HepG2 (cell line): ENCODE measurements around the gene SCN7A. TPM values are rescaled to one million over a fixed set of nuclear protein-coding genes. Genes with fewer than 3 reads are reported as not detected.

Experiments
- ATAC-seq: fragments of 200-7000 bp; cut with Tn5 transposase; 3 replicates; pipeline ENCODE4 v1.9.1; 2020; ENCODE audit warnings: mild to moderate bottlenecking, moderate library complexity
- BruUV-seq: library from RNA; stranded (reverse); fragments of 400-500 nt; replicated peaks from 2 replicates; lab custom pipeline; 2021; lab: Mats Ljungman, UMichigan
- CTCF ChIA-PET: fragments of 300-600 bp; formaldehyde crosslinking; extraction: SDS; loops from one replicate; lab custom pipeline; 2021; ENCODE audit warnings: low total read pairs, inconsistent platforms, low intra/inter-chr PET ratio; lab: Yijun Ruan, JAX
- POLR2A ChIA-PET: fragments of 350-600 bp; sonication (Branson Sonifier 250); formaldehyde crosslinking; loops from one replicate; lab custom pipeline; 2020; ENCODE audit warnings: antibody characterized with exemption, inconsistent platforms; lab: Yijun Ruan, JAX
- DNase-seq: peaks from one replicate; pipeline ENCODE4 v3.0.0-alpha.2; 2015; ENCODE audit warnings: low spot score
- FAIRE-seq: peaks from 3 replicates; lab custom pipeline; 2011; peaks lifted over from hg19 to GRCh38; lab: Jason Lieb, UNC
- H2AFZ ChIP-seq: one replicate; pipeline ENCODE4 v1.6.1; 2011; ENCODE audit warnings: low read length, inconsistent platforms
- H3K27ac ChIP-seq: fragments of 300-600 bp; 3 replicates; pipeline ENCODE4 v1.8.0; 2011; ENCODE audit warnings: mixed run types, mild to moderate bottlenecking, mixed read lengths, low read length, inconsistent platforms; ENCODE audit not compliant: insufficient read depth; ENCODE audit errors: extremely low read length
- H3K27me3 ChIP-seq, 2 experiments: fragments of 200-600 bp in 1 of 2; 2 replicates in 1 of 2; 3 replicates in 1 of 2; pipeline versions ENCODE4 v1.6.0 to v1.8.0; 2011; ENCODE audit warnings: low read length in 2 of 2, mild to moderate bottlenecking in 2 of 2, moderate library complexity in 2 of 2, inconsistent platforms in 1 of 2; ENCODE audit not compliant: insufficient read depth in 2 of 2, control insufficient read depth in 1 of 2
- H3K36me3 ChIP-seq, 2 experiments: fragments of 200-600 bp in 1 of 2; replicated peaks in 1 of 2; 2 replicates in 1 of 2; 3 replicates in 1 of 2; pipeline versions ENCODE4 v1.5.1 to v1.8.0; 2011; ENCODE audit warnings: low read length in 2 of 2, inconsistent platforms in 1 of 2; ENCODE audit not compliant: insufficient read depth in 2 of 2, control insufficient read depth in 1 of 2
- H3K4me1 ChIP-seq: 2 replicates; pipeline ENCODE4 v1.5.1; 2012; ENCODE audit warnings: low read length, inconsistent platforms; ENCODE audit not compliant: insufficient read depth
- H3K4me2 ChIP-seq: 2 replicates; pipeline ENCODE4 v1.6.0; 2011; ENCODE audit warnings: low read depth, low read length, inconsistent platforms
- H3K4me3 ChIP-seq, 3 experiments: fragments of 200-600 bp in 1 of 3; sonication (generic), shearing (Covaris generic) in 1 of 3; replicated peaks in 1 of 3; 2 replicates each; pipeline ENCODE4 v1.5.1; 2011 to 2016; ENCODE audit warnings: low read length in 3 of 3, inconsistent platforms in 2 of 3, low read depth in 2 of 3, mild to moderate bottlenecking in 2 of 3, control low read depth in 1 of 3, mixed read lengths in 1 of 3; ENCODE audit not compliant: insufficient read depth in 1 of 3
- H3K79me2 ChIP-seq: one replicate; pipeline ENCODE4 v1.6.1; 2011; ENCODE audit warnings: low read length, inconsistent platforms; ENCODE audit not compliant: insufficient read depth
- H3K9ac ChIP-seq: 2 replicates; pipeline ENCODE4 v1.6.0; 2011; ENCODE audit warnings: mild to moderate bottlenecking, low read depth, low read length, inconsistent platforms; ENCODE audit not compliant: insufficient read depth
- H3K9me3 ChIP-seq: 2 replicates; pipeline ENCODE4 v1.5.1; 2012; ENCODE audit warnings: mild to moderate bottlenecking, low read length
- H4K20me1 ChIP-seq: 2 replicates; pipeline ENCODE4 v1.6.0; 2011; ENCODE audit warnings: inconsistent platforms, mild to moderate bottlenecking, low read length, moderate library complexity; ENCODE audit not compliant: insufficient read depth
- ARID4A ChIP-seq: sonication (generic); formaldehyde crosslinking; IDR thresholded peaks from 2 replicates; pipeline ENCODE4 v1.5.0; 2020; ENCODE audit warnings: mild to moderate bottlenecking, missing genetic modification reagents, borderline replicate concordance
- CREB1 ChIP-seq, 2 experiments: fragments of 450-650 bp in 1 of 2; IDR thresholded peaks; 2 replicates each; pipeline ENCODE4 v1.6.1; 2016 to 2017; ENCODE audit warnings: control low read depth in 1 of 2, mild to moderate bottlenecking in 1 of 2, missing compliant biosample characterization in 1 of 2, missing genetic modification characterization in 1 of 2
- E2F1 ChIP-seq: sonication (generic); formaldehyde crosslinking; IDR thresholded peaks from 2 replicates; pipeline ENCODE4 v1.5.0; 2020; ENCODE audit warnings: missing genetic modification reagents
- HNF4A ChIP-seq: sonication (generic); formaldehyde crosslinking; IDR thresholded peaks from 2 replicates; pipeline ENCODE4 v1.4.0; 2020; ENCODE audit warnings: missing genetic modification reagents
- HNF4G ChIP-seq, 2 experiments: sonication (generic) in 1 of 2; formaldehyde crosslinking in 1 of 2; IDR thresholded peaks; 2 replicates each; pipeline versions ENCODE4 v1.4.0 to v1.6.1; 2011 to 2020; ENCODE audit warnings: borderline replicate concordance in 2 of 2, low read depth in 2 of 2, mild to moderate bottlenecking in 2 of 2, low read length in 1 of 2, missing genetic modification reagents in 1 of 2, moderate library complexity in 1 of 2
- LBX2 ChIP-seq: sonication (generic); formaldehyde crosslinking; IDR thresholded peaks from 2 replicates; pipeline ENCODE4 v1.5.0; 2020; ENCODE audit warnings: missing genetic modification reagents, mild to moderate bottlenecking, borderline replicate concordance
- POLR2AphosphoS2 ChIP-seq: IDR thresholded peaks from 2 replicates; pipeline ENCODE4 v1.6.1; 2011; ENCODE audit warnings: low read depth, low read length, improper control_type of control experiment
- RORA ChIP-seq: sonication (generic); formaldehyde crosslinking; IDR thresholded peaks from 2 replicates; pipeline ENCODE4 v1.5.0; 2020; ENCODE audit warnings: mild to moderate bottlenecking, missing genetic modification reagents, moderate library complexity
- SIN3B ChIP-seq: fragments of 150-350 bp; IDR thresholded peaks from 2 replicates; pipeline ENCODE4 v1.6.1; 2014; ENCODE audit warnings: low read length
- STAT6 ChIP-seq: sonication (generic); formaldehyde crosslinking; IDR thresholded peaks from 2 replicates; pipeline ENCODE4 v1.4.0; 2020; ENCODE audit warnings: missing genetic modification reagents, mild to moderate bottlenecking, borderline replicate concordance
- THAP7 ChIP-seq: sonication (generic); formaldehyde crosslinking; IDR thresholded peaks from 2 replicates; pipeline ENCODE4 v1.8.1; 2023; ENCODE audit warnings: mild to moderate bottlenecking, missing genetic modification reagents
- ZNF652 ChIP-seq: IDR thresholded peaks from 2 replicates; pipeline ENCODE4 v1.6.1; 2016; ENCODE audit warnings: low read depth, borderline replicate concordance
- WGBS: methylation state at CpG from one replicate; pipeline ENCODE4 v1.1.6; 2017; ENCODE audit warnings: low lambda C conversion rate; 5-methylcytosine and 5-hydroxymethylcytosine counted together
- in situ Hi-C: cut with HindIII; loops from 2 replicates; pipeline ENCODE4 v1.10.0; 2017; ENCODE audit warnings: low pct_unique_long_range_greater_than_20kb; ENCODE audit not compliant: extremely low pct_ligation_motif_present
- intact Hi-C: fragments of 100-400 bp; cut with micrococcal nuclease; formaldehyde crosslinking; loops from one replicate; pipeline ENCODE4 v1.10.0; 2022; ENCODE audit not compliant: unreplicated experiment
- polyA plus RNA-seq, 8 experiments: library from polyadenylated mRNA; depleted of rRNA in 3 of 8; stranded (reverse) in 7 of 8; unstranded in 1 of 8; fragments of >200 nt; fragmentation: Illumina TruSeq in 4 of 8; extraction: Trizol in 4 of 8; gene quantifications; 2 replicates each; pipeline versions ENCODE4 v1.2.1 to v1.2.3, GENCODE V29; 2011 to 2016; ENCODE audit warnings: low read depth in 4 of 8, missing spikeins in 1 of 8, mixed read lengths in 1 of 8; ENCODE audit not compliant: insufficient read depth in 1 of 8
- total RNA-seq, 5 experiments: library from RNA; depleted of rRNA; stranded (reverse); fragments of >200 nt; fragmentation: Illumina TruSeq; extraction: Trizol; gene quantifications; 2 replicates each; pipeline ENCODE4 v1.2.3, GENCODE V29; 2016; ENCODE audit warnings: low read depth in 1 of 5

Gene SCN7A
- total and polyA plus RNA-seq, 2 of the 13 experiments (the other 11 are each of a cell fraction or from before 2014, with no cell fraction given): 0.01 TPM; not detected in 1

- no peak overlapping the region for H3K4me2 ChIP-seq
- intact Hi-C loops (loop anchor here (1.0 kb wide), 5 partner anchors 11 to 155 kb away; no protein-coding TSS in a partner anchor), in situ Hi-C loops (no loop called here)
- no peaks in the 10 kb centered on the region for H3K27me3 ChIP-seq
- ATAC-seq: no peak; the same call in 2 of the 3 replicates
- TF ChIP-seq THAP7 (CRISPR knock-in tag): no peak
- no peak for TF ChIP-seq HNF4A (CRISPR knock-in tag)
- no peak for TF ChIP-seq CREB1 (IDR thresholded peaks at IDR 0.05)
- TF ChIP-seq CREB1 (CRISPR knock-in tag; IDR thresholded peaks at IDR 0.05): no peak
- no peak for TF ChIP-seq E2F1
- no peak for TF ChIP-seq LBX2
- 0 out of 2 replicates have a peak, but pooled peaks have one; percentile 20 for TF ChIP-seq POLR2AphosphoS2
- no peak for TF ChIP-seq ARID4A (CRISPR knock-in tag)
- no peak for TF ChIP-seq RORA (CRISPR knock-in tag)
- no peak for TF ChIP-seq ZNF652 (CRISPR knock-in tag)
- no peak for TF ChIP-seq SIN3B
- TF ChIP-seq HNF4G (IDR thresholded peaks at IDR 0.05; ENCODE audit: borderline replicate concordance, low read depth, low read length): no peak
- no peak for TF ChIP-seq HNF4G (CRISPR knock-in tag; IDR thresholded peaks at IDR 0.05; ENCODE audit: borderline replicate concordance, low read depth)
- peak; percentile 50; the same call in 1 of the 2 replicates for TF ChIP-seq STAT6 (CRISPR knock-in tag)
- H3K9me3 ChIP-seq: no peaks in the 10 kb centered on the region
- 61% methylated on average over 2 of the region's 2 CpGs for WGBS
- H3K9ac ChIP-seq: no peak overlapping the region
- POLR2A ChIA-PET: interaction anchor here (1.6 kb wide), 1 partner anchor 15 kb away, joined by 9 read pairs; the partner anchor contains the start of gene SCN9A
- no peak for DNase-seq
- peaks cover 16% of the 10 kb centered on the region for H3K79me2 ChIP-seq
- CTCF ChIA-PET: interaction anchor here (1.4 to 4.0 kb wide), 3 partner anchors 24 to 156 kb away, joined by 9 to 56 read pairs (median 19); no protein-coding TSS in a partner anchor
- H3K4me3 ChIP-seq: no peak overlapping the region
- H4K20me1 ChIP-seq: no peaks in the 10 kb centered on the region
- BruUV-seq: no TSS peak
- no peaks in the 10 kb centered on the region; a peak in 1 of 5 replicates for H3K36me3 ChIP-seq
- FAIRE-seq: no peak
- no peak overlapping the region for H3K27ac ChIP-seq
- no peak overlapping the region for H2AFZ ChIP-seq
- H3K4me1 ChIP-seq: peaks cover 32% of the 10 kb centered on the region
These were observed 133.1 kb downstream of the SCN7A start for GRCh38 chr2:166360906-166361305.
